ENCODE data around the gene UMODL1. TPM values are rescaled to one million over a fixed set of nuclear protein-coding genes. Genes with fewer than 3 reads are reported as not detected.

The UMODL1 gene
- total and polyA plus RNA-seq, 10 of the 15 experiments (the other 5 are each of a cell fraction or from before 2014, with no cell fraction given) = 0.01 to 0.11 (median 0.03) TPM; not detected in 5

DNA sequence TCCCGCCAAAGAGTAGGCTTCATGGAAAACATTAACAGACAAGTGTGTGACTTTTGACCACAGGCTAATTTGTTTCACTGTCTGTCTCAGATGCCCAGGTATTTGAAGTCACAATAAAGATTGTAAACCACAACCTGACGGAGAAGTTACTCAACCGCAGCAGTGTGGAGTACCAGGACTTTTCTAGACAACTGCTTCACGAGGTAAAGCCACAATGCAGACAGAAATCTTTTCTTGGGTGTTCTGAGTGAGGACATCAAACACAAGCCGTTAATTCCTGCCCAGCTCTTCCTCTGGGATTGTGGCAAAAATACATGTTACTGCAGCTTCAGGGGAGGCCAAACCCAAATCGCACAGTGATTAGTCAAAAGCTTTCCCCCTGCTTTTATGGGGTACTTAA is 31.0 kb downstream of the UMODL1 start (continued):
- TF ChIP-seq E4F1 (IDR thresholded peaks at IDR 0.05; ENCODE audit: borderline replicate concordance, partially characterized antibody) = no peak
- TF ChIP-seq, protein P1, sequence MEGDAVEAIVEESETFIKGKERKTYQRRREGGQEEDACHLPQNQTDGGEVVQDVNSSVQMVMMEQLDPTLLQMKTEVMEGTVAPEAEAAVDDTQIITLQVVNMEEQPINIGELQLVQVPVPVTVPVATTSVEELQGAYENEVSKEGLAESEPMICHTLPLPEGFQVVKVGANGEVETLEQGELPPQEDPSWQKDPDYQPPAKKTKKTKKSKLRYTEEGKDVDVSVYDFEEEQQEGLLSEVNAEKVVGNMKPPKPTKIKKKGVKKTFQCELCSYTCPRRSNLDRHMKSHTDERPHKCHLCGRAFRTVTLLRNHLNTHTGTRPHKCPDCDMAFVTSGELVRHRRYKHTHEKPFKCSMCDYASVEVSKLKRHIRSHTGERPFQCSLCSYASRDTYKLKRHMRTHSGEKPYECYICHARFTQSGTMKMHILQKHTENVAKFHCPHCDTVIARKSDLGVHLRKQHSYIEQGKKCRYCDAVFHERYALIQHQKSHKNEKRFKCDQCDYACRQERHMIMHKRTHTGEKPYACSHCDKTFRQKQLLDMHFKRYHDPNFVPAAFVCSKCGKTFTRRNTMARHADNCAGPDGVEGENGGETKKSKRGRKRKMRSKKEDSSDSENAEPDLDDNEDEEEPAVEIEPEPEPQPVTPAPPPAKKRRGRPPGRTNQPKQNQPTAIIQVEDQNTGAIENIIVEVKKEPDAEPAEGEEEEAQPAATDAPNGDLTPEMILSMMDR (IDR thresholded peaks at IDR 0.05 in 2 of 3, conservative IDR thresholded peaks at IDR 0.05 in 1 of 3; ENCODE audit: control insufficient read depth in 2 of 3, extremely low read depth in 1 of 3, insufficient read depth in 1 of 3, low read depth in 3 of 3, low read length in 3 of 3) = no peak
- TF ChIP-seq, protein P2, sequence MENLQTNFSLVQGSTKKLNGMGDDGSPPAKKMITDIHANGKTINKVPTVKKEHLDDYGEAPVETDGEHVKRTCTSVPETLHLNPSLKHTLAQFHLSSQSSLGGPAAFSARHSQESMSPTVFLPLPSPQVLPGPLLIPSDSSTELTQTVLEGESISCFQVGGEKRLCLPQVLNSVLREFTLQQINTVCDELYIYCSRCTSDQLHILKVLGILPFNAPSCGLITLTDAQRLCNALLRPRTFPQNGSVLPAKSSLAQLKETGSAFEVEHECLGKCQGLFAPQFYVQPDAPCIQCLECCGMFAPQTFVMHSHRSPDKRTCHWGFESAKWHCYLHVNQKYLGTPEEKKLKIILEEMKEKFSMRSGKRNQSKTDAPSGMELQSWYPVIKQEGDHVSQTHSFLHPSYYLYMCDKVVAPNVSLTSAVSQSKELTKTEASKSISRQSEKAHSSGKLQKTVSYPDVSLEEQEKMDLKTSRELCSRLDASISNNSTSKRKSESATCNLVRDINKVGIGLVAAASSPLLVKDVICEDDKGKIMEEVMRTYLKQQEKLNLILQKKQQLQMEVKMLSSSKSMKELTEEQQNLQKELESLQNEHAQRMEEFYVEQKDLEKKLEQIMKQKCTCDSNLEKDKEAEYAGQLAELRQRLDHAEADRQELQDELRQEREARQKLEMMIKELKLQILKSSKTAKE (IDR thresholded peaks at IDR 0.05; ENCODE audit: low read depth, poor library complexity, severe bottlenecking) = peak; percentile 22
- peak; percentile 63; the same call in 1 of the 2 replicates for TF ChIP-seq MTA2 (IDR thresholded peaks at IDR 0.05; ENCODE audit: low read depth)
- TF ChIP-seq SIX5 (IDR thresholded peaks at IDR 0.05; ENCODE audit: low read depth, low read length, severe bottlenecking) = no peak
- no peak for TF ChIP-seq SREBF2 (IDR thresholded peaks at IDR 0.05; ENCODE audit: low read length)
- TF ChIP-seq, protein P3, sequence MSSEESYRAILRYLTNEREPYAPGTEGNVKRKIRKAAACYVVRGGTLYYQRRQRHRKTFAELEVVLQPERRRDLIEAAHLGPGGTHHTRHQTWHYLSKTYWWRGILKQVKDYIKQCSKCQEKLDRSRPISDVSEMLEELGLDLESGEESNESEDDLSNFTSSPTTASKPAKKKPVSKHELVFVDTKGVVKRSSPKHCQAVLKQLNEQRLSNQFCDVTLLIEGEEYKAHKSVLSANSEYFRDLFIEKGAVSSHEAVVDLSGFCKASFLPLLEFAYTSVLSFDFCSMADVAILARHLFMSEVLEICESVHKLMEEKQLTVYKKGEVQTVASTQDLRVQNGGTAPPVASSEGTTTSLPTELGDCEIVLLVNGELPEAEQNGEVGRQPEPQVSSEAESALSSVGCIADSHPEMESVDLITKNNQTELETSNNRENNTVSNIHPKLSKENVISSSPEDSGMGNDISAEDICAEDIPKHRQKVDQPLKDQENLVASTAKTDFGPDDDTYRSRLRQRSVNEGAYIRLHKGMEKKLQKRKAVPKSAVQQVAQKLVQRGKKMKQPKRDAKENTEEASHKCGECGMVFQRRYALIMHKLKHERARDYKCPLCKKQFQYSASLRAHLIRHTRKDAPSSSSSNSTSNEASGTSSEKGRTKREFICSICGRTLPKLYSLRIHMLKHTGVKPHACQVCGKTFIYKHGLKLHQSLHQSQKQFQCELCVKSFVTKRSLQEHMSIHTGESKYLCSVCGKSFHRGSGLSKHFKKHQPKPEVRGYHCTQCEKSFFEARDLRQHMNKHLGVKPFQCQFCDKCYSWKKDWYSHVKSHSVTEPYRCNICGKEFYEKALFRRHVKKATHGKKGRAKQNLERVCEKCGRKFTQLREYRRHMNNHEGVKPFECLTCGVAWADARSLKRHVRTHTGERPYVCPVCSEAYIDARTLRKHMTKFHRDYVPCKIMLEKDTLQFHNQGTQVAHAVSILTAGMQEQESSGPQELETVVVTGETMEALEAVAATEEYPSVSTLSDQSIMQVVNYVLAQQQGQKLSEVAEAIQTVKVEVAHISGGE (CRISPR knock-in tag; IDR thresholded peaks at IDR 0.05) = no peak
- TF ChIP-seq PAX5 (IDR thresholded peaks at IDR 0.05; ENCODE audit: borderline replicate concordance, low read depth, low read length) = no peak
- no peak for TF ChIP-seq IRF4 (IDR thresholded peaks at IDR 0.05; ENCODE audit: low read depth, low read length)
- no peak for TF ChIP-seq RB1 (IDR thresholded peaks at IDR 0.05; ENCODE audit: borderline replicate concordance)
- TF ChIP-seq KLF5 (IDR thresholded peaks at IDR 0.05; ENCODE audit: partially characterized antibody) = no peak
- no peak for TF ChIP-seq ASH2L (IDR thresholded peaks at IDR 0.05; ENCODE audit: borderline replicate concordance, low read depth)
- TF ChIP-seq LARP7 (IDR thresholded peaks at IDR 0.05) = no peak
- no peak for TF ChIP-seq CHD4 (IDR thresholded peaks at IDR 0.05)
- TF ChIP-seq RCOR1 (conservative IDR thresholded peaks at IDR 0.05; ENCODE audit: low read depth, low read length) = no peak
- TF ChIP-seq BMI1 (IDR thresholded peaks at IDR 0.05; ENCODE audit: borderline replicate concordance) = no peak
- no peak for TF ChIP-seq ZNF274 (IDR thresholded peaks at IDR 0.05; ENCODE audit: insufficient read depth, insufficient read length)
- TF ChIP-seq POU2F2 (IDR thresholded peaks at IDR 0.05; ENCODE audit: borderline replicate concordance, low read depth, low read length) = no peak
- peak; percentile 66 for TF ChIP-seq RUNX3 (IDR thresholded peaks at IDR 0.05; ENCODE audit: low read length)
- TF ChIP-seq SPI1 (IDR thresholded peaks at IDR 0.05; ENCODE audit: borderline replicate concordance, insufficient read depth, low read depth, low read length) = no peak
- no peak for TF ChIP-seq CEBPB (IDR thresholded peaks at IDR 0.05; ENCODE audit: borderline replicate concordance in 1 of 2, low read depth in 2 of 2, low read length in 2 of 2)
- TF ChIP-seq TARDBP (IDR thresholded peaks at IDR 0.05; ENCODE audit: borderline replicate concordance) = no peak

All from GM12878 (cell line).